K562 (cell line): ENCODE data around the gene CERS2. TPM values are rescaled to one million over a fixed set of nuclear protein-coding genes. Genes with fewer than 3 reads are reported as not detected.
A peak's percentile ranks its signal among the peaks of the same experiment; 100 is the strongest.

Source experiments
- EP300 ChIP-seq: IDR thresholded peaks from 2 replicates; pipeline ENCODE4 v1.6.1; 2012; ENCODE audit warnings: low read length, improper control_type of control experiment
- KAT7 ChIP-seq: sonication (generic); formaldehyde crosslinking; IDR thresholded peaks from 2 replicates; pipeline ENCODE4 v1.8.0; 2022; ENCODE audit warnings: missing genetic modification reagents, mild to moderate bottlenecking, borderline replicate concordance
- MCM7 ChIP-seq, 2 experiments: fragments of 450-650 bp; IDR thresholded peaks; 2 replicates each; pipeline ENCODE4 v1.6.1; 2016 to 2018
- NR4A1 ChIP-seq, 2 experiments: fragments of 250-450 bp in 1 of 2; fragments of 450-650 bp in 1 of 2; sonication (Bioruptor Pico) in 1 of 2; IDR thresholded peaks; 2 replicates each; pipeline versions ENCODE4 v1.4.0 to v1.6.1; 2016 to 2020; ENCODE audit warnings: mild to moderate bottlenecking in 2 of 2, missing compliant biosample characterization in 1 of 2, missing genetic modification characterization in 1 of 2, moderate library complexity in 1 of 2
- SMARCA5 ChIP-seq: fragments of 450-650 bp; IDR thresholded peaks from 2 replicates; pipeline ENCODE4 v1.6.1; 2016
- TBP ChIP-seq: optimal IDR thresholded peaks from 2 replicates; pipeline ENCODE3; 2011; ENCODE audit warnings: low read depth, low read length, improper control_type of control experiment
- ZNF274 ChIP-seq: IDR thresholded peaks from 2 replicates; pipeline ENCODE4 v1.6.1; 2011; ENCODE audit warnings: low read depth, mild to moderate bottlenecking, low read length, moderate library complexity, borderline replicate concordance
- ZNF586 ChIP-seq: fragments of 450-650 bp; formaldehyde crosslinking; conservative IDR thresholded peaks from 2 replicates; pipeline ENCODE4 v1.4.0; 2020; ENCODE audit warnings: mild to moderate bottlenecking, moderate library complexity
- polyA plus RNA-seq, 8 experiments: library from polyadenylated mRNA; depleted of rRNA in 4 of 8; stranded (reverse) in 5 of 8; unstranded in 3 of 8; fragments of >200 nt; fragmentation: Nextera tagmentation in 2 of 8; fragmentation: Illumina TruSeq in 1 of 8; extraction: Ambion mirVana in 2 of 8; extraction: Trizol in 1 of 8; gene quantifications; 2 replicates each; pipeline versions ENCODE4 v1.2.1 to v1.2.3, GENCODE V29; 2011 to 2014; ENCODE audit warnings: inconsistent platforms in 1 of 8, missing spikeins in 1 of 8
- total RNA-seq, 7 experiments: library from RNA; depleted of rRNA in 6 of 7; stranded (reverse); fragments of >200 nt in 6 of 7; fragmentation: Illumina TruSeq in 2 of 7; extraction: Trizol in 2 of 7; gene quantifications; 2 replicates each; pipeline versions ENCODE4 v1.2.1 to v1.2.3, GENCODE V29; 2011 to 2021; ENCODE audit warnings: low replicate concordance in 1 of 7
- TF ChIP-seq, protein P1 (sequence below): fragments of 200-800 bp; sonication (Bioruptor generic); IDR thresholded peaks from 2 replicates; pipeline ENCODE4 v1.6.1; 2017; ENCODE audit warnings: missing genetic modification characterization, missing compliant biosample characterization
- TF ChIP-seq, protein P2 (sequence below): sonication (generic); formaldehyde crosslinking; IDR thresholded peaks from 2 replicates; pipeline ENCODE4 v1.9.0; 2022; ENCODE audit warnings: mild to moderate bottlenecking, missing genetic modification reagents
- TF ChIP-seq, protein P3 (sequence below): sonication (generic); formaldehyde crosslinking; IDR thresholded peaks from 2 replicates; pipeline ENCODE4 v1.8.1; 2022; ENCODE audit warnings: missing genetic modification reagents
- TF ChIP-seq, protein P4 (sequence below), 2 experiments: IDR thresholded peaks in 1 of 2; conservative IDR thresholded peaks in 1 of 2; 2 replicates each; pipeline ENCODE4 v1.6.1; 2016; ENCODE audit warnings: low read depth in 2 of 2, mild to moderate bottlenecking in 1 of 2, missing compliant biosample characterization in 1 of 2, missing genetic modification characterization in 1 of 2, moderate library complexity in 1 of 2
- TF ChIP-seq, protein P5 (sequence below): fragments of 250-450 bp; sonication (Bioruptor Pico); IDR thresholded peaks from 2 replicates; pipeline ENCODE4 v1.4.0; 2020; ENCODE audit warnings: mild to moderate bottlenecking, moderate library complexity, borderline replicate concordance
- TF ChIP-seq, protein P6 (sequence below): fragments of 250-450 bp; sonication (Bioruptor Pico); IDR thresholded peaks from 2 replicates; pipeline ENCODE4 v1.5.0; 2021

CERS2 gene
- total and polyA plus RNA-seq, 9 of the 15 experiments (the other 6 are each of a cell fraction or from before 2014, with no cell fraction given): 23.4 to 295 (median 132) TPM

DNA sequence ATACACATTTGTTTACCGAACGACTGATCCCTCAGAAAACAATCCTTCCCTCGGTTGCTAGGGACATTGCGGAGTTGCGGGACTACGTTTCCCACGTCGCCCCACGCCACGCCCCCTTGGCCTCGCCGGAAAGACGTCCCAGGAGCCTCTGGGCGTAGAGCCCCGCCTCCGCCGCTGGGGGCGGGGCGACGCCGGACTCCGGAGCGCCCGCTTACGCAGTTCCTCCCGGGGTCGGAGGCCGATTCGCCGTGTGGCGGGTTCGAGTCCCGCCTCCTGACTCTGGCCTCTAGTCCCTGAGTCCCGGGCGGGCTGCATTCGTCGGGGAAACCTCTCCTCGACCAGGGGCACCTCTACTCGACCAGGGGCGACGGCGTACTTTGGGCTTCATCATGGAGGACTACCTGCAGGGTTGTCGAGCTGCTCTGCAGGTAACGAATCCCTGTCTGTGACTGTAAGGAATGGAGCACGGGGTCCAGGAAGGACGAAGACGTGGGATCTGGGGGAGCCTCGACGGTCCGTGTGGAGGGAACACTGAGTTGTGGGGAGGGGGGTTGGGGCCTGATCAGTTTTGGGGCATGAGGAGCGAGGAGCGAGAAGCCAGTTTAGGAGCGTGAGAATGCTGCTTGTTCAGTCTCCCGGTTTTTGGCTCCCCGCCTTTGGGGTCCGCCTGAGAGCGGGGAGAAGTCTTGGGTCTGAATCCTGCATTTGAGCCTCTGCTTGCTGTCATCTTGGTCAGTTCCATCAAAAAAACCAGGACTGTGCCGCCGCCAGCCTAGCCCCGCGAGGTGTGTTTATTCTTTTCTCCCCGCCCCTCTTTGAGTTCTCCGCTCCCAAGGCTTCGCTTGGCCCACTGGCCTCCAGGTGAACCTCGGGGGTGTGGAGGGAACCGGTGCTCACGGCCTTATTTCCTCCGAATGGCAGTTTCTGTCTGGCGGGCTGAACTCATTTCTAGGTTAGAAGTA, 33.9 kb upstream of the CERS2 start, which contains the start of gene PRUNE1 (continued):
- TF ChIP-seq, protein P1, sequence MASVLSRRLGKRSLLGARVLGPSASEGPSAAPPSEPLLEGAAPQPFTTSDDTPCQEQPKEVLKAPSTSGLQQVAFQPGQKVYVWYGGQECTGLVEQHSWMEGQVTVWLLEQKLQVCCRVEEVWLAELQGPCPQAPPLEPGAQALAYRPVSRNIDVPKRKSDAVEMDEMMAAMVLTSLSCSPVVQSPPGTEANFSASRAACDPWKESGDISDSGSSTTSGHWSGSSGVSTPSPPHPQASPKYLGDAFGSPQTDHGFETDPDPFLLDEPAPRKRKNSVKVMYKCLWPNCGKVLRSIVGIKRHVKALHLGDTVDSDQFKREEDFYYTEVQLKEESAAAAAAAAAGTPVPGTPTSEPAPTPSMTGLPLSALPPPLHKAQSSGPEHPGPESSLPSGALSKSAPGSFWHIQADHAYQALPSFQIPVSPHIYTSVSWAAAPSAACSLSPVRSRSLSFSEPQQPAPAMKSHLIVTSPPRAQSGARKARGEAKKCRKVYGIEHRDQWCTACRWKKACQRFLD (CRISPR knock-in tag): no peak
- TF ChIP-seq SMARCA5 (peak; percentile 66; the same call in 1 of the 2 replicates), ZNF274 (no peak), KAT7 (peak; percentile 33; the same call in 1 of the 2 replicates), MCM7 (IDR thresholded peaks at IDR 0.05) (no peak), ZNF586 (CRISPR knock-in tag) (no peak), TBP (peak; percentile 40), NR4A1 (CRISPR knock-in tag; IDR thresholded peaks at IDR 0.05) (no peak), NR4A1 (tag; IDR thresholded peaks at IDR 0.05) (peak; percentile 51; the same call in 1 of the 2 replicates), EP300 (no peak; the same call in 1 of the 2 replicates)
- TF ChIP-seq, protein P2, sequence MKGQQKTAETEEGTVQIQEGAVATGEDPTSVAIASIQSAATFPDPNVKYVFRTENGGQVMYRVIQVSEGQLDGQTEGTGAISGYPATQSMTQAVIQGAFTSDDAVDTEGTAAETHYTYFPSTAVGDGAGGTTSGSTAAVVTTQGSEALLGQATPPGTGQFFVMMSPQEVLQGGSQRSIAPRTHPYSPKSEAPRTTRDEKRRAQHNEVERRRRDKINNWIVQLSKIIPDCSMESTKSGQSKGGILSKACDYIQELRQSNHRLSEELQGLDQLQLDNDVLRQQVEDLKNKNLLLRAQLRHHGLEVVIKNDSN (CRISPR knock-in tag): peak; percentile 24; the same call in 1 of the 2 replicates
- TF ChIP-seq, protein P3, sequence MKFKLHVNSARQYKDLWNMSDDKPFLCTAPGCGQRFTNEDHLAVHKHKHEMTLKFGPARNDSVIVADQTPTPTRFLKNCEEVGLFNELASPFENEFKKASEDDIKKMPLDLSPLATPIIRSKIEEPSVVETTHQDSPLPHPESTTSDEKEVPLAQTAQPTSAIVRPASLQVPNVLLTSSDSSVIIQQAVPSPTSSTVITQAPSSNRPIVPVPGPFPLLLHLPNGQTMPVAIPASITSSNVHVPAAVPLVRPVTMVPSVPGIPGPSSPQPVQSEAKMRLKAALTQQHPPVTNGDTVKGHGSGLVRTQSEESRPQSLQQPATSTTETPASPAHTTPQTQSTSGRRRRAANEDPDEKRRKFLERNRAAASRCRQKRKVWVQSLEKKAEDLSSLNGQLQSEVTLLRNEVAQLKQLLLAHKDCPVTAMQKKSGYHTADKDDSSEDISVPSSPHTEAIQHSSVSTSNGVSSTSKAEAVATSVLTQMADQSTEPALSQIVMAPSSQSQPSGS: no peak
- TF ChIP-seq, protein P4, sequence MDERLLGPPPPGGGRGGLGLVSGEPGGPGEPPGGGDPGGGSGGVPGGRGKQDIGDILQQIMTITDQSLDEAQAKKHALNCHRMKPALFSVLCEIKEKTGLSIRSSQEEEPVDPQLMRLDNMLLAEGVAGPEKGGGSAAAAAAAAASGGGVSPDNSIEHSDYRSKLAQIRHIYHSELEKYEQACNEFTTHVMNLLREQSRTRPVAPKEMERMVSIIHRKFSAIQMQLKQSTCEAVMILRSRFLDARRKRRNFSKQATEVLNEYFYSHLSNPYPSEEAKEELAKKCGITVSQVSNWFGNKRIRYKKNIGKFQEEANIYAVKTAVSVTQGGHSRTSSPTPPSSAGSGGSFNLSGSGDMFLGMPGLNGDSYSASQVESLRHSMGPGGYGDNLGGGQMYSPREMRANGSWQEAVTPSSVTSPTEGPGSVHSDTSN (CRISPR knock-in tag; IDR thresholded peaks at IDR 0.05; ENCODE audit: low read depth): no peak
- TF ChIP-seq, protein P4 (tag; conservative IDR thresholded peaks at IDR 0.05; ENCODE audit: low read depth): no peak
- TF ChIP-seq, protein P5, sequence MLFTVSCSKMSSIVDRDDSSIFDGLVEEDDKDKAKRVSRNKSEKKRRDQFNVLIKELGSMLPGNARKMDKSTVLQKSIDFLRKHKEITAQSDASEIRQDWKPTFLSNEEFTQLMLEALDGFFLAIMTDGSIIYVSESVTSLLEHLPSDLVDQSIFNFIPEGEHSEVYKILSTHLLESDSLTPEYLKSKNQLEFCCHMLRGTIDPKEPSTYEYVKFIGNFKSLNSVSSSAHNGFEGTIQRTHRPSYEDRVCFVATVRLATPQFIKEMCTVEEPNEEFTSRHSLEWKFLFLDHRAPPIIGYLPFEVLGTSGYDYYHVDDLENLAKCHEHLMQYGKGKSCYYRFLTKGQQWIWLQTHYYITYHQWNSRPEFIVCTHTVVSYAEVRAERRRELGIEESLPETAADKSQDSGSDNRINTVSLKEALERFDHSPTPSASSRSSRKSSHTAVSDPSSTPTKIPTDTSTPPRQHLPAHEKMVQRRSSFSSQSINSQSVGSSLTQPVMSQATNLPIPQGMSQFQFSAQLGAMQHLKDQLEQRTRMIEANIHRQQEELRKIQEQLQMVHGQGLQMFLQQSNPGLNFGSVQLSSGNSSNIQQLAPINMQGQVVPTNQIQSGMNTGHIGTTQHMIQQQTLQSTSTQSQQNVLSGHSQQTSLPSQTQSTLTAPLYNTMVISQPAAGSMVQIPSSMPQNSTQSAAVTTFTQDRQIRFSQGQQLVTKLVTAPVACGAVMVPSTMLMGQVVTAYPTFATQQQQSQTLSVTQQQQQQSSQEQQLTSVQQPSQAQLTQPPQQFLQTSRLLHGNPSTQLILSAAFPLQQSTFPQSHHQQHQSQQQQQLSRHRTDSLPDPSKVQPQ: no peak
- TF ChIP-seq, protein P6, sequence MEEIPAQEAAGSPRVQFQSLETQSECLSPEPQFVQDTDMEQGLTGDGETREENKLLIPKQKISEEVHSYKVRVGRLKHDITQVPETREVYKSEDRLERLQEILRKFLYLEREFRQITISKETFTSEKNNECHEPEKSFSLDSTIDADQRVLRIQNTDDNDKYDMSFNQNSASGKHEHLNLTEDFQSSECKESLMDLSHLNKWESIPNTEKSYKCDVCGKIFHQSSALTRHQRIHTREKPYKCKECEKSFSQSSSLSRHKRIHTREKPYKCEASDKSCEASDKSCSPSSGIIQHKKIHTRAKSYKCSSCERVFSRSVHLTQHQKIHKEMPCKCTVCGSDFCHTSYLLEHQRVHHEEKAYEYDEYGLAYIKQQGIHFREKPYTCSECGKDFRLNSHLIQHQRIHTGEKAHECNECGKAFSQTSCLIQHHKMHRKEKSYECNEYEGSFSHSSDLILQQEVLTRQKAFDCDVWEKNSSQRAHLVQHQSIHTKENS (CRISPR knock-in tag): no peak
